ENCODE measurements around the gene NDUFB1.

Gene NDUFB1

GRCh38 chr14:92121670-92122350 lies at the start of gene NDUFB1, which contains the start of gene CPSF2:
TSS of gene NDUFB1 (minus strand) at chr14:92121706. CDS start at chr14:92117637, 4,069 bp downstream.
TSS of gene CPSF2 (plus strand) at chr14:92121969. CDS start at chr14:92130985, 9,016 bp downstream.
- DNase-seq (ENCODE audit: low read depth in 2 of 2), result peak; percentile 62 to 70

GRCh38 chr14:92164958-92165357 lies 43.5 kb upstream of the NDUFB1 start:
- no peak for DNase-seq (ENCODE audit: low read depth in 2 of 2)

- DNase-seq (ENCODE audit: low read depth in 2 of 2), result no peak
Observed at GRCh38 chr14:92161521-92161920, 40.0 kb upstream of the NDUFB1 start.

GRCh38 chr14:92160619-92161018 lies 39.1 kb upstream of the NDUFB1 start:
- DNase-seq (ENCODE audit: low read depth in 2 of 2), result no peak

GRCh38 chr14:92154283-92154942 lies 32.9 kb upstream of the NDUFB1 start:
- no peak for DNase-seq (ENCODE audit: low read depth in 2 of 2)

- no peak for DNase-seq (ENCODE audit: low read depth in 2 of 2)
Observed at GRCh38 chr14:92153581-92153980, 32.1 kb upstream of the NDUFB1 start.

GRCh38 chr14:92144708-92145107 lies 23.2 kb upstream of the NDUFB1 start:
- no peak for DNase-seq (ENCODE audit: low read depth in 2 of 2)

GRCh38 chr14:92143962-92144361 lies 22.5 kb upstream of the NDUFB1 start:
- no peak for DNase-seq (ENCODE audit: low read depth in 2 of 2)

- no peak for DNase-seq (ENCODE audit: low read depth in 2 of 2)
Observed at GRCh38 chr14:92143309-92143708, 21.8 kb upstream of the NDUFB1 start.

- DNase-seq (ENCODE audit: low read depth in 2 of 2), result no peak
Observed at GRCh38 chr14:92135269-92135668, 13.8 kb upstream of the NDUFB1 start.

GRCh38 chr14:92134456-92134855 lies 12.9 kb upstream of the NDUFB1 start:
- no peak for DNase-seq (ENCODE audit: low read depth in 2 of 2)

- no peak for DNase-seq (ENCODE audit: low read depth in 2 of 2)
Observed at GRCh38 chr14:92122761-92123160, 1.3 kb upstream of the NDUFB1 start.

GRCh38 chr14:92122351-92122677 lies 808 bp upstream of the NDUFB1 start:
- no peak for DNase-seq (ENCODE audit: low read depth in 2 of 2)

GRCh38 chr14:92121207-92121669 lies 268 bp downstream of the NDUFB1 start:
- no peak for DNase-seq (ENCODE audit: low read depth in 2 of 2)

- no peak for DNase-seq (ENCODE audit: low read depth in 2 of 2)
Observed at GRCh38 chr14:92109490-92109889, 12.0 kb downstream of the NDUFB1 start.

GRCh38 chr14:92108345-92109254 lies 12.9 kb downstream of the NDUFB1 start:
- no peak for DNase-seq (ENCODE audit: low read depth in 2 of 2)

GRCh38 chr14:92106143-92106926 lies 15.2 kb downstream of the NDUFB1 start, which contains the start of gene ATXN3:
TSS of gene ATXN3 (minus strand) at chr14:92106582. CDS start at chr14:92106552, 30 bp downstream.
- DNase-seq (ENCODE audit: low read depth in 2 of 2), result peak; percentile 88 to 96

GRCh38 chr14:92105893-92106142 lies 15.7 kb downstream of the NDUFB1 start:
- no peak for DNase-seq (ENCODE audit: low read depth in 2 of 2)

- DNase-seq (ENCODE audit: low read depth in 2 of 2), result no peak
Observed at GRCh38 chr14:92105073-92105892, 16.2 kb downstream of the NDUFB1 start.

- DNase-seq (ENCODE audit: low read depth in 2 of 2), result no peak
Observed at GRCh38 chr14:92103363-92103989, 18.0 kb downstream of the NDUFB1 start.
